Prostate gland (tissue), 2 donors: ENCODE data around the gene APOBEC3F. TPM values are rescaled to one million over a fixed set of nuclear protein-coding genes. Genes with fewer than 3 reads are reported as not detected.
"Not testable (repeated sequence)": the region's sequence is repeated elsewhere in the genome, so short reads cannot be mapped to it uniquely, and the experiment has no call there.

Experiments used
- DNase-seq: peaks from one replicate; pipeline ENCODE4 v3.0.0-alpha.2; 2019; ENCODE audit warnings: low spot score
- H3K27ac ChIP-seq, 2 donors: fragments of 200-600 bp; sonication (generic); 2 replicates each; pipeline ENCODE4 v1.5.1; 2017 to 2019
- H3K27me3 ChIP-seq: fragments of 200-600 bp; sonication (generic); replicated peaks from 2 replicates; pipeline ENCODE4 v1.5.1; 2019; ENCODE audit not compliant: insufficient read depth
- H3K36me3 ChIP-seq, 2 donors: fragments of 200-600 bp; sonication (generic); 1 replicate in 1 of 2; 2 replicates in 1 of 2; pipeline versions ENCODE4 v1.5.1 to v1.8.1; 2017 to 2019
- H3K4me1 ChIP-seq: fragments of 200-600 bp; sonication (generic); replicated peaks from 2 replicates; pipeline ENCODE4 v1.5.1; 2019
- H3K4me3 ChIP-seq, 2 donors: fragments of 200-600 bp; sonication (generic); 2 replicates each; pipeline ENCODE4 v1.5.1; 2017 to 2019
- H3K9me3 ChIP-seq: fragments of 200-600 bp; sonication (generic); 2 replicates; pipeline ENCODE4 v1.5.1; 2017
- POLR2A ChIP-seq: fragments of 450-650 bp; IDR thresholded peaks from one replicate; pipeline ENCODE4 v1.6.1; 2016; ENCODE audit warnings: antibody characterized with exemption, mild to moderate bottlenecking
- POLR2AphosphoS5 ChIP-seq: sonication (generic); formaldehyde crosslinking; IDR thresholded peaks from one replicate; pipeline ENCODE4 v1.6.1; 2017; ENCODE audit warnings: antibody characterized with exemption
- WGBS: methylation state at CpG from one replicate; pipeline ENCODE4 v1.1.5; 2018; 5-methylcytosine and 5-hydroxymethylcytosine counted together
- intact Hi-C: fragments of 100-400 bp; cut with DNase I; formaldehyde crosslinking; loops from one replicate; pipeline ENCODE4 v1.14.2; 2022
- total RNA-seq, 2 donors: library from RNA; depleted of rRNA; stranded (reverse); fragments of >200 nt; gene quantifications; one replicate each; pipeline ENCODE4 v1.1.0, GENCODE V29; 2016
- TF ChIP-seq, protein P1 (sequence below), 4 experiments: fragments of 200-600 bp in 2 of 4; fragments of 450-650 bp in 2 of 4; sonication (generic) in 2 of 4; IDR thresholded peaks; 1 replicate in 3 of 4; 2 replicates in 1 of 4; pipeline ENCODE4 v1.5.1; 2016 to 2019; ENCODE audit warnings: antibody characterized with exemption in 4 of 4, mild to moderate bottlenecking in 2 of 4, moderate library complexity in 2 of 4

APOBEC3F gene
- 10 to 100 TPM in 1 of 2 donors, 1 to 10 TPM in 1; 4.4 to 28.3 TPM for total RNA-seq

DNA sequence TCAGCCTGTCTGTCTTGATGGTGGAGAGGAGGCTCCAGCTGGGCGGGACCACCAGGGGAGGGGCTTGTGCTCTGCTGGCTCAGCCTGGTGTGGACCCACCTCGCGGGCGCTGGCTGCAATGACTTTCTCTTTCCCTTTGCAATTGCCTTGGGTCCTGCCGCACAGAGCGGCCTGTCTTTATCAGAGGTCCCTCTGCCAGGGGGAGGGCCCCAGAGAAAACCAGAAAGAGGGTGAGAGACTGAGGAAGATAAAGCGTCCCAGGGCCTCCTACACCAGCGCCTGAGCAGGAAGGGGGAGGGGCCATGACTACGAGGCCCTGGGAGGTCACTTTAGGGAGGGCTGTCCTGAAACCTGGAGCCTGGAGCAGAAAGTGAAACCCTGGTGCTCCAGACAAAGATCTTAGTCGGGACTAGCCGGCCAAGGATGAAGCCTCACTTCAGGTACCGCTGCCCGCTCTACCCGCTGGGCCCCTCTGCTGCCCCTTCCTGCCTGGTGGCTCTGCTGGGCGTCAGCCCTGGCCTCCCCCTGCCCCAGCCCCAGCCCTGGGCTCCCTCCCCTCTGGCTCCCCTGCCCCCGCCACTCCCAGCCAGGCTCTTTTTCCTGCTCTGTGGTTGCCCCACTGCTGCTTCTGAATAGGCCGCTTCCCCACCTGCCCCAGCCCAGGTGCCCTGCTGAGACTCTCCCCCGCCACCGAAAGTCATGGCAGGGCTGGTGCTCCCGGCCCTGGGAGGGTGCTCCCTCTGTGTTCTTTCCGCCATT lies at the start of gene APOBEC3F:
Gene APOBEC3F (plus strand): TSS at position 327 of the 759 bp plus-strand sequence. CDS start 97 bp downstream, at position 424.
- H3K36me3 ChIP-seq, H3K4me1 ChIP-seq, H3K27me3 ChIP-seq, intact Hi-C loops, H3K9me3 ChIP-seq: not testable (repeated sequence)
- 2% methylated on average over 17 of the region's 21 CpGs for WGBS
- peak; percentile 39 for DNase-seq
- Histone ChIP-seq H3K27ac (peak within 1 kb of the TSS; percentile 88), H3K4me3 (peak within 1 kb of the TSS; percentile 44 to 51)
- TF ChIP-seq POLR2AphosphoS5 (peak; percentile 57), POLR2A (peak; percentile 51)

DNA sequence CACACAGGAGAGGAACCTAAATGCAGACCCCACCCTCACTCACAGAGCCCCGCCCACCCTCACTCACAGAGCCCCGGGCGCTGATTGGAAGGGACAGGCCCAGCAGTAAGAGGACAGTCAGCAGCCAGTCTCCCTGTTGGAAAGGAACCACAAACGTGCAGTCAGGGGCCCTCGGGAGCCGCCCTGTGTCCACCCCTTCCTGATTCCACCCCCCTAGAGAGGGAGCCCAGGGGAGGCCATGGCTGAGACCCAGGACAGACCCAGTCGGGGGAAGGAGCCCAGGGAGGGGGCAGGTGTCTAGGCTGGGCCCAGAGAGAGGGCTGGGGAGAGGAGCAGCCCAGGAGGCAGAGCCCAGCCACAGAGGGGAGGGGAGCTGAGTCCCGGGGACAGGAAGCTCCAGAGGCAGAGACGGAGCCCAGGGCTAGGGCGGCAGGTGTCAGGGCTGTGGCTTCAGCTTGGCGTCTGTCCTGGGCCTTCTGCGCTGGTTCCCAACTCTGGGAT lies 47.7 kb upstream of the APOBEC3F start:
- DNase-seq, H3K4me3 ChIP-seq, H3K9me3 ChIP-seq, H3K36me3 ChIP-seq, H3K4me1 ChIP-seq, H3K27me3 ChIP-seq, intact Hi-C loops, H3K27ac ChIP-seq: not testable (repeated sequence)
- WGBS: 37% methylated on average over 9 of the region's 12 CpGs

DNA sequence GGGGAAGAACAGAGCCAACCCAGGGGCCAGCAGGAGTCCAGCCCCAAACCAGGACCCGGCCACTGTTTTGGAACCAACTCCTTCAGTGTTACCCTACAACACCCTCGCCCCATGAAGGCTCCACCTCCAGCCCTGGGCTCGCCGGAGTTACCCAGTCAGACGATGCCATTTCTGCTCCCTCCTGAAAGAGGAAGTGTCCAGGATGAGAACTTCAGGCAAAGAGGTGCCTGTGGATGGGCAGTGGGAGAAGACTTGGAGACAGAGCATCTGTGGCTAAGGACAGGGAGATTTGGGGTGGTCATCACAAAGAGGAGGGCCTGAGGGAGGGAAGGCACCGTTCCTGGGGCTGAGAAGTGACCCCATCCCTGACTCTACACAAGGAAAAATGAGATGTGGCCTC lies 44.6 kb upstream of the APOBEC3F start:
- DNase-seq: no peak
- no peaks in the 10 kb centered on the region for H3K9me3 ChIP-seq
- H3K27me3 ChIP-seq: no peaks in the 10 kb centered on the region
- no peak overlapping the region for H3K4me3 ChIP-seq
- WGBS: 76% methylated on average over 6 of the region's 6 CpGs
- intact Hi-C loops: no loop called here
- H3K4me1 ChIP-seq: no peaks in the 10 kb centered on the region
- no peak for TF ChIP-seq POLR2A
- TF ChIP-seq POLR2AphosphoS5: no peak
- TF ChIP-seq, protein P1, sequence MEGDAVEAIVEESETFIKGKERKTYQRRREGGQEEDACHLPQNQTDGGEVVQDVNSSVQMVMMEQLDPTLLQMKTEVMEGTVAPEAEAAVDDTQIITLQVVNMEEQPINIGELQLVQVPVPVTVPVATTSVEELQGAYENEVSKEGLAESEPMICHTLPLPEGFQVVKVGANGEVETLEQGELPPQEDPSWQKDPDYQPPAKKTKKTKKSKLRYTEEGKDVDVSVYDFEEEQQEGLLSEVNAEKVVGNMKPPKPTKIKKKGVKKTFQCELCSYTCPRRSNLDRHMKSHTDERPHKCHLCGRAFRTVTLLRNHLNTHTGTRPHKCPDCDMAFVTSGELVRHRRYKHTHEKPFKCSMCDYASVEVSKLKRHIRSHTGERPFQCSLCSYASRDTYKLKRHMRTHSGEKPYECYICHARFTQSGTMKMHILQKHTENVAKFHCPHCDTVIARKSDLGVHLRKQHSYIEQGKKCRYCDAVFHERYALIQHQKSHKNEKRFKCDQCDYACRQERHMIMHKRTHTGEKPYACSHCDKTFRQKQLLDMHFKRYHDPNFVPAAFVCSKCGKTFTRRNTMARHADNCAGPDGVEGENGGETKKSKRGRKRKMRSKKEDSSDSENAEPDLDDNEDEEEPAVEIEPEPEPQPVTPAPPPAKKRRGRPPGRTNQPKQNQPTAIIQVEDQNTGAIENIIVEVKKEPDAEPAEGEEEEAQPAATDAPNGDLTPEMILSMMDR (IDR thresholded peaks at IDR 0.05): no peak
- H3K36me3 ChIP-seq: no peaks in the 10 kb centered on the region
- H3K27ac ChIP-seq: no peak overlapping the region

DNA sequence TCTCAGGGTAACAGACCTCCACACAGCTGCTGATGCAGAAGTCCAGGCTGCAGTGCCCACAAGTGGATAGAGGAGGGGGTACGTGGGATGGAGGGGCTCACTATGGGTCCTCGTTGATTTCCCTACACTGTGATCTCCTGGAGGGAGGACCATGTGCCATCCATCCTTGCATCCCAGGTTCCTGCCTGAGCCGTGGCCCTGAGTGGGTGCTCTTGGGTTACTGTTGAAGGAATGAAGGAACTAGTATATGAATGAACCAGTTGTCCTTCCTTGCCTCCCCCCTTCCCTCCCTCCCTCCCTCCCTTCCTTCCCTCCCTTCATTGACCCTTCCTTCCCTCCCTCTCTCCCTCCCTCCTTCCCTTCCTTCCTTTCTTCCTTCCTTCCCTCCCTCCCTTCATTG lies 43.1 kb upstream of the APOBEC3F start:
- 83% methylated on average over 3 of the region's 3 CpGs for WGBS
- H3K27me3 ChIP-seq: no peaks in the 10 kb centered on the region
- H3K9me3 ChIP-seq: no peaks in the 10 kb centered on the region
- no peak overlapping the region for H3K27ac ChIP-seq
- no peaks in the 10 kb centered on the region for H3K4me1 ChIP-seq
- intact Hi-C loops: no loop called here
- TF ChIP-seq, protein P1 (IDR thresholded peaks at IDR 0.05): no peak
- no peak for TF ChIP-seq POLR2AphosphoS5
- no peak for TF ChIP-seq POLR2A
- H3K4me3 ChIP-seq: no peak overlapping the region
- DNase-seq: no peak
- no peaks in the 10 kb centered on the region for H3K36me3 ChIP-seq

DNA sequence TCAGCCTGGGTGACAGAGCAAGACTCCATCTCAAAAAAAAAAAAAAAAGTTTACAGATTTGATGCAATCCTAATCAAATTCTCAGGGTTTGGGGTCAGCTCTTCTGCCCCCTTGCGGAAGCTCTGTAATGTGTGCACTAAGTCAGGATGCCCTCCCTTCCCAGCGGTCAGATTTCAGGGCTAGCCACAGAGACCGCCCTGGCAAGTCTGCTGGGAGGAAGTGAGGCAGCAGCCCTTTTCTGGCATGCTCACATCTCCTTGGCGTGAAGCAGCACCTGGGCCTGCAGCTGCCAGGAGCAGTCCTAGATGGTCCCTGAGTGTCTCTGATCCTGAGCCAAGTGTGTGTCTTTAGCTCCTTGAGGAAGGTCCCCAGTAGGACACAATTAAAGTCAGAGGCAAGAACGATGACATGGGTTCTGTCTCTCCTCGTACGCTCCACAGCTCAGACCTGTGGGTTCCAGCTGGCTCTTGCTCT lies 37.5 kb upstream of the APOBEC3F start:
- H3K4me3 ChIP-seq: no peak overlapping the region
- TF ChIP-seq, protein P1 (IDR thresholded peaks at IDR 0.05): peak; percentile 29 to 87 (median 71)
- TF ChIP-seq POLR2A (no peak), POLR2AphosphoS5 (peak; percentile 68)
- no peak overlapping the region for H3K27ac ChIP-seq
- intact Hi-C loops: loop anchor here (2.0 to 5.0 kb wide), 2 partner anchors 134 to 236 kb away; no protein-coding TSS in a partner anchor
- 7% methylated on average over 7 of the region's 7 CpGs for WGBS
- peak; percentile 66 for DNase-seq
- H3K4me1 ChIP-seq: no peaks in the 10 kb centered on the region
- H3K27me3 ChIP-seq: no peaks in the 10 kb centered on the region
- H3K9me3 ChIP-seq: no peaks in the 10 kb centered on the region
- H3K36me3 ChIP-seq: no peaks in the 10 kb centered on the region
